ENCODE data around the gene NUDT19. TPM values are rescaled to one million over a fixed set of nuclear protein-coding genes. Genes with fewer than 3 reads are reported as not detected.
"Not testable (repeated sequence)": the region's sequence is repeated elsewhere in the genome, so short reads cannot be mapped to it uniquely, and the experiment has no call there.

Gene NUDT19
- total RNA-seq, 1 experiment from 2014 or later, result 26.7 TPM

- TF ChIP-seq EZH2 (IDR thresholded peaks at IDR 0.05; ENCODE audit: low read depth), result no peak
- TF ChIP-seq CTCF (conservative IDR thresholded peaks at IDR 0.05), result no peak
- intact Hi-C loops (cut with micrococcal nuclease; ENCODE audit: unreplicated experiment), result no loop called here
- peaks cover 28% of the 10 kb centered on the region for H4K20me1 ChIP-seq (ENCODE audit: insufficient read depth)
- H3K9me2 ChIP-seq (ENCODE audit: insufficient read depth), result no peaks in the 10 kb centered on the region
- H3K79me2 ChIP-seq (ENCODE audit: low read depth), result peaks cover 40% of the 10 kb centered on the region
- ChIA-PET CTCF (no interaction called here), POLR2A (ENCODE audit: unreplicated experiment) (no interaction called here)
- H3K36me3 ChIP-seq (ENCODE audit: low read depth), result peaks cover 33% of the 10 kb centered on the region
- DNase-seq, result no peak
- no peak overlapping the region for H3K4me3 ChIP-seq
- H3K4me1 ChIP-seq (replicated peaks; ENCODE audit: insufficient read depth), result no peaks in the 10 kb centered on the region
- no peaks in the 10 kb centered on the region for H3K27me3 ChIP-seq (ENCODE audit: insufficient read depth, low read depth)
- H3F3A ChIP-seq (ENCODE audit: insufficient read depth, low read depth), result no peaks in the 10 kb centered on the region
- no TSS peak for BruUV-seq (replicated peaks)
- no peak overlapping the region for H3K4me2 ChIP-seq
- no peak overlapping the region for H3K27ac ChIP-seq
- no peak overlapping the region for H2AFZ ChIP-seq
- peaks cover 6% of the 10 kb centered on the region; the same call in 1 of the 2 replicates for H3K9me3 ChIP-seq (ENCODE audit: insufficient read depth, low read depth)
Observed at GRCh38 chr19:32709032-32709431, 17.4 kb downstream of the NUDT19 start.

- Histone ChIP-seq H3K4me2 (no peak overlapping the region), H3K27ac (no peak overlapping the region), H3K9me2 (ENCODE audit: insufficient read depth) (no peaks in the 10 kb centered on the region), H3K4me3 (no peak overlapping the region), H3K27me3 (ENCODE audit: insufficient read depth, low read depth) (no peaks in the 10 kb centered on the region), H3K36me3 (ENCODE audit: low read depth) (peaks cover 20% of the 10 kb centered on the region), H2AFZ (no peak overlapping the region), H3K4me1 (replicated peaks; ENCODE audit: insufficient read depth) (no peaks in the 10 kb centered on the region), H3K9me3 (ENCODE audit: insufficient read depth, low read depth) (no peaks in the 10 kb centered on the region), H3K79me2 (ENCODE audit: low read depth) (peaks cover 14% of the 10 kb centered on the region), H3F3A (ENCODE audit: insufficient read depth, low read depth) (no peaks in the 10 kb centered on the region; the same call in 1 of the 2 replicates), H4K20me1 (ENCODE audit: insufficient read depth) (peaks cover 21% of the 10 kb centered on the region)
- ChIA-PET POLR2A (ENCODE audit: unreplicated experiment) (no interaction called here), CTCF (no interaction called here)
- intact Hi-C loops (cut with micrococcal nuclease; ENCODE audit: unreplicated experiment), result no loop called here
- no peak for DNase-seq
- BruUV-seq (replicated peaks), result no TSS peak
- TF ChIP-seq EZH2 (IDR thresholded peaks at IDR 0.05; ENCODE audit: low read depth) (no peak), CTCF (conservative IDR thresholded peaks at IDR 0.05) (no peak)
Observed at GRCh38 chr19:32711747-32712146, 20.1 kb downstream of the NUDT19 start.

GRCh38 chr19:32716203-32716602, 24.6 kb downstream of the NUDT19 start:
- DNase-seq; H3K4me2 ChIP-seq; H2AFZ ChIP-seq; H3K27me3 ChIP-seq (ENCODE audit: insufficient read depth, low read depth); H4K20me1 ChIP-seq (ENCODE audit: insufficient read depth); H3K9me2 ChIP-seq (ENCODE audit: insufficient read depth); H3F3A ChIP-seq (ENCODE audit: insufficient read depth, low read depth); intact Hi-C loops (cut with micrococcal nuclease; ENCODE audit: unreplicated experiment); H3K9me3 ChIP-seq (ENCODE audit: insufficient read depth, low read depth); POLR2A ChIA-PET (ENCODE audit: unreplicated experiment); H3K79me2 ChIP-seq (ENCODE audit: low read depth); H3K27ac ChIP-seq; H3K4me3 ChIP-seq; BruUV-seq (replicated peaks); H3K4me1 ChIP-seq (replicated peaks; ENCODE audit: insufficient read depth); CTCF ChIA-PET: not testable (repeated sequence)
- H3K36me3 ChIP-seq (ENCODE audit: low read depth), result peaks cover 11% of the 10 kb centered on the region

GRCh38 chr19:32717496-32717895, 25.9 kb downstream of the NUDT19 start:
- POLR2A ChIA-PET (ENCODE audit: unreplicated experiment), result interaction anchor here (0.7 kb wide), 1 partner anchor 946 kb away, joined by 6 read pairs; no protein-coding TSS in a partner anchor
- no TSS peak for BruUV-seq (replicated peaks)
- no peak overlapping the region for H3K4me3 ChIP-seq
- TF ChIP-seq EZH2 (IDR thresholded peaks at IDR 0.05; ENCODE audit: low read depth), result no peak
- no peak for TF ChIP-seq CTCF (conservative IDR thresholded peaks at IDR 0.05)
- intact Hi-C loops (cut with micrococcal nuclease; ENCODE audit: unreplicated experiment), result no loop called here
- CTCF ChIA-PET, result no interaction called here
- no peaks in the 10 kb centered on the region for H3K79me2 ChIP-seq (ENCODE audit: low read depth)
- no peaks in the 10 kb centered on the region for H3K9me2 ChIP-seq (ENCODE audit: insufficient read depth)
- no peak overlapping the region for H3K27ac ChIP-seq
- no peaks in the 10 kb centered on the region for H4K20me1 ChIP-seq (ENCODE audit: insufficient read depth)
- H3K27me3 ChIP-seq (ENCODE audit: insufficient read depth, low read depth), result no peaks in the 10 kb centered on the region
- no peak overlapping the region for H2AFZ ChIP-seq
- H3K9me3 ChIP-seq (ENCODE audit: insufficient read depth, low read depth), result no peaks in the 10 kb centered on the region
- no peak overlapping the region for H3K4me2 ChIP-seq
- H3K36me3 ChIP-seq (ENCODE audit: low read depth), result 0 out of 2 replicates have a peak, but pooled peaks cover 3% of the 10 kb centered on the region
- H3F3A ChIP-seq (ENCODE audit: insufficient read depth, low read depth), result peaks cover 9% of the 10 kb centered on the region; the same call in 1 of the 2 replicates
- no peaks in the 10 kb centered on the region for H3K4me1 ChIP-seq (replicated peaks; ENCODE audit: insufficient read depth)
- DNase-seq, result no peak
